Coronary artery (tissue), 2 donors: ENCODE measurements around the gene SEMA7A.
"Not testable (repeated sequence)": the region's sequence is repeated elsewhere in the genome, so short reads cannot be mapped to it uniquely, and the experiment has no call there.

ENCODE experiments used
- DNase-seq: peaks from one replicate; pipeline ENCODE4 v3.0.0-alpha.2; 2017; ENCODE audit warnings: low spot score
- H3K27ac ChIP-seq, 2 donors: fragments of 200-600 bp; sonication (generic); one replicate each; pipeline ENCODE4 v1.5.1; 2016 to 2019
- H3K4me3 ChIP-seq: fragments of 200-600 bp; sonication (generic); 2 replicates; pipeline ENCODE4 v1.5.1; 2016; ENCODE audit warnings: mild to moderate bottlenecking, moderate library complexity
- TF ChIP-seq, protein P1 (sequence below): fragments of 200-600 bp; sonication (generic); IDR thresholded peaks from one replicate; pipeline ENCODE4 v1.5.1; 2019; ENCODE audit warnings: antibody characterized with exemption

Gene SEMA7A

DNA sequence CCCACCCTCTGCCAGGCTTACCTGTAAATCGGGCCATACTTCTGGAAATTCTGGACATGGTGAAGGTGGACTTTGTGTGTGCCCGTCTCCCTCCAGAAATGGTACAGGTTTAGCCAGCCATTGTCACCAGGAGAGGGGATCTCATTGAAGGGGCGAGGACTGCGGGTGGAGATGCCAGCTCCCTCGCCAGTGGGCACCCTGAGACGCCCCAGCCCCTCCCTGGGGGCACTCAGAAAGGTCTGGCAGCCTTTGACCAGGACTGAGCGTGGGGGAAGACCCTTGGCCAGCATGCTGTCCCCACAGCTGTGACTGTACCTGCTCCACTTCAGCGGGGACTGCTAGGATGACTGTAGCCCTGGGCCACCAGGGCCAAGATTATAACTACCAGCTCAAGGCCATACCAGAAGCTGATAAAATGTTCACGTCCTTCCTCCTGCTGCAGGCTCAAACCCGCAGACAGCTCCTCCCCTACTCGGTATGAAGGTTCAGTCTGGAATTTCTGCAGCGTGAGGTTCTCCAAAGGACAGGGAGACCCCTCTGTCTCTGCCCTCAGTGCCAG, 66.4 kb downstream of the SEMA7A start, which contains the start of gene CYP11A1:
TSS of gene CYP11A1 (minus strand) at position 351 of the 559 bp plus-strand sequence. CDS start at position 290, 61 bp downstream.
- TF ChIP-seq, protein P1, sequence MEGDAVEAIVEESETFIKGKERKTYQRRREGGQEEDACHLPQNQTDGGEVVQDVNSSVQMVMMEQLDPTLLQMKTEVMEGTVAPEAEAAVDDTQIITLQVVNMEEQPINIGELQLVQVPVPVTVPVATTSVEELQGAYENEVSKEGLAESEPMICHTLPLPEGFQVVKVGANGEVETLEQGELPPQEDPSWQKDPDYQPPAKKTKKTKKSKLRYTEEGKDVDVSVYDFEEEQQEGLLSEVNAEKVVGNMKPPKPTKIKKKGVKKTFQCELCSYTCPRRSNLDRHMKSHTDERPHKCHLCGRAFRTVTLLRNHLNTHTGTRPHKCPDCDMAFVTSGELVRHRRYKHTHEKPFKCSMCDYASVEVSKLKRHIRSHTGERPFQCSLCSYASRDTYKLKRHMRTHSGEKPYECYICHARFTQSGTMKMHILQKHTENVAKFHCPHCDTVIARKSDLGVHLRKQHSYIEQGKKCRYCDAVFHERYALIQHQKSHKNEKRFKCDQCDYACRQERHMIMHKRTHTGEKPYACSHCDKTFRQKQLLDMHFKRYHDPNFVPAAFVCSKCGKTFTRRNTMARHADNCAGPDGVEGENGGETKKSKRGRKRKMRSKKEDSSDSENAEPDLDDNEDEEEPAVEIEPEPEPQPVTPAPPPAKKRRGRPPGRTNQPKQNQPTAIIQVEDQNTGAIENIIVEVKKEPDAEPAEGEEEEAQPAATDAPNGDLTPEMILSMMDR = no peak
- peak; percentile 69 for DNase-seq
- Histone ChIP-seq H3K4me3 (peak within 1 kb of the TSS; percentile 81), H3K27ac (no peak within 1 kb of the TSS)

DNA sequence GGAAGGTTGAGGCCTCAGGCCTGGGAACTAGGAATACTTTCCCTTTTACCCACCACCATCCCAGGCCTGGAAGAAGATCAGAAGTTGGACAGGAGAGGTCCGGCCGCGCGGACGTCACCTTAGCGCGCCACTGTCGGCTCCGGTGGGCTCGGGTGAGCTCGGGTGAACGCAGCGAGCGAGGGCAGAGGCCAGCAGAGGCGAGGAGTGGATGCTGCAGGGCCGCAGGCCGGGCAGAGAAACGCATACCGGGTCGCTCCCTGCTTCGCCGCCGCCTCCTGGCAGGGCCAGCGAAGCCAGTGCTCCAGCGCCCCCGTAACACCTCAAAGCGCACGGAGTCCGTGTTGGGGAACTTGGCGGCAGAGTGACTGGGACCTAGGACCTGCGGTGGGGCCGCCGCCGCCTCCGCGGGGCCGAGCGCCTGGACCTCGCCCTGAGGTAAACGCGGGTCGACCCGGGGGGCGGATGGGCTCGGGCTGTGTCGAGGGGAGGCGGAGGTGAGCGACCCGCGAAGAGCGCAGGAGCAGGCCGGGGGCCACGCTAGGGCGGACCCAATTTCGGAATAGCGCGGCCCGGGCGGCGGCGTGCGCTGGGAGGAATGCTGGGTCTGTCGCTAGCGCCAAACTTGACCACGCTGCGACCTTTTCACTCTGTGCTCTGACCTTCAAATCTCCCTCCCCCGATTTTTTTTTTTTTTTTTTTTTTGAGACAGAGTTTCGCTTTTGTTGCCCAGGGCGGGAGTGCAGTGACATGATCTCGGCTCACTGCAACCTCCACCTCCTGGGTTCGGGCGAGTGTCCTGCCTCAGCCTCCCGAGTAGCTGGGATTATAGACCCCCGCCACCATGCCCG, 67.9 kb downstream of the SEMA7A start:
- Histone ChIP-seq H3K4me3 (peak overlapping the region; percentile 81), H3K27ac (peak overlapping the region in 1 of 2 donors; percentile 26)
- DNase-seq = peak; percentile 70
- TF ChIP-seq, protein P1 = no peak

DNA sequence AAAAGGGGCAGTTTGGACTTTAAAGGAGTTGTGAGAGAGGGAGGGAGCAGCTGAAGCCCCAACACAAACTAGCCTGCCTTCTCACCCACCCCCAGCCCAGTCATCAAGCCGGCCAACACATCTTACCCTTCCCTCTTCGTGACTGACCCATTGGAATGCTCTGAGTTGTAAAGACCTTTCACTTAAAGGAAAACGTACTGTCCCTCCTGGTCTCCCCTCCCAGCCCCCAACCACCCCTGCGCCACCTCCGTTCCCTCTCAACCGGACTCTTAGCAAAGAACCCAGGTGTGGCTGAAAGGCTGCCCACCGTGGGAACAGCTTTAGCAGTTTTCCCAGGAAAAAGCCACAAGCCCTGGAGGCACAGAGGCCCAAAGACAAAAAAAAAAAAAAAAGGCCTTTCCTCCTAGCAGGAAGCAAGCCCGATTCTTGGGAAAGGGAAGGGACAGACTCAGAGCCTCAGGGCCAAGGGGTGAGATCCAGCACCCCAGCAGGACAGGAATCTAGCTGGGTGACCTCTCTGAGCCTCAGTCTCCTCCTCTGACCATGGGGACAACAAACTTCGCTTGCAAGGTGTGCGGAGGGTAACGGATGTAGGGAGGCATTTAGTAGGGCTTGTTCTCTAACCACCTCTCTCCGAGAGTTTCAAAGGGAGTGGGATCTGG, 68.7 kb downstream of the SEMA7A start:
- peak; percentile 69 for DNase-seq
- TF ChIP-seq, protein P1 = no peak
- Histone ChIP-seq H3K4me3 (peak overlapping the region; percentile 81), H3K27ac (peak overlapping the region in 1 of 2 donors; percentile 26)

DNA sequence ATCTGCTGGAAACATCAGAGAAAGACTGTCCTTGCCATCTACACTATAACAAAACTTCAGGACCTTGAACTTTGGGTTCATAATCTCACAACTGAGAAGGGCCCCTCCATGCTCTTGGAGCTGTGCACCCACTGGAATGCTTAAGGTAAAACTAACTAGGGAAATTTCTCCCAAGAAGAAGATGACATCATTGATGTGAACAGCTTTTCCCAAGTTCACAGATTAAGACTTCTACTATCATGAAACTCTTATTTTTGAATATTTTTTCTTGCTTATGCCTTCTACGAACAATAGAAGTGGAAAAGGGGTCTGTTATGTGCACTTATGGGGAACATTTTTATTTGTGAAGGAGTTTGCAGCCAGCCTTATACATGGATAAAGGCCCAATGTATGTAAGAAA, 71.3 kb downstream of the SEMA7A start:
- DNase-seq = no peak
- Histone ChIP-seq H3K27ac (no peak overlapping the region), H3K4me3 (no peak overlapping the region)
- TF ChIP-seq, protein P1 = no peak

DNA sequence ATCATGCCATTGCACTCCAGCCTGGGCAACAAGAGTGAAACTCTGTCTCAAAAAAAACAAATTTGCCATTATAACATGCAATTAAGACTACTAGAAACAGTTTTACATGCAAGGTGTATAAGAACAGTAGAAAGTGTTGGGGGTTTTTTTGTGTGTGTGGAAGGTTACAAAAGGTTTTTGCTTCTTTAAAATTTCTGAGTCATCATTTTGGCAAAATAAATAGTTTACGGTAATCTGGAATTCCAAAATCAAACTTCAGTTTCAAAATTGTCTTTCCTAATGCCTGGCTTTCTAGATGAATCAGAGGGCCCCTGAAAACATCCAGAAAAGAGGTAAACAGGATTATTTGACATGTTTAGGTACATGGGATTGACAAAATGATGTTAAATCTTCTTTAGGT, 72.9 kb downstream of the SEMA7A start:
- not testable (repeated sequence) for H3K4me3 ChIP-seq, DNase-seq, H3K27ac ChIP-seq

DNA sequence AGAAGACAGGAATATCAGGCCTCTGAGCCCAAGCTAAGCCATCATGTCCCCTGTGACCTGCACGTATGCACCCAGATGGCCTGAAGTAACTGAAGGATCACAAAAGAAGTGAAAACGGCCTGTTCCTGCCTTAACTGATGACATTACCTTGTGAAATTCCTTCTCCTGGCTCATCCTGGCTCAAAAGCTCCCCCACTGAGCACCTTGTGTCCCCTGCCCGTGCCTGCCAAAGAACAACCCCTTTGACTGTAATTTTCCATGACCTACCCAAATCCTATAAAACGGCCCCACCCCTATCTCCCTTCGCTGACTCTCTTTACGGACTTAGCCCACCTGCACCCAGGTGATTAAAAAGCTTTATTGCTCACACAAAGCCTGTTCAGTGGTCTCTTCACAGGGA, 74.4 kb downstream of the SEMA7A start:
- H3K4me3 ChIP-seq, H3K27ac ChIP-seq: not testable (repeated sequence)
- DNase-seq = peak; percentile 28
